ENCODE data around the gene RDH12.
A peak's percentile ranks its signal among the peaks of the same experiment; 100 is the strongest.
"Not testable (repeated sequence)": the region's sequence is repeated elsewhere in the genome, so short reads cannot be mapped to it uniquely, and the experiment has no call there.

RDH12 gene

DNA sequence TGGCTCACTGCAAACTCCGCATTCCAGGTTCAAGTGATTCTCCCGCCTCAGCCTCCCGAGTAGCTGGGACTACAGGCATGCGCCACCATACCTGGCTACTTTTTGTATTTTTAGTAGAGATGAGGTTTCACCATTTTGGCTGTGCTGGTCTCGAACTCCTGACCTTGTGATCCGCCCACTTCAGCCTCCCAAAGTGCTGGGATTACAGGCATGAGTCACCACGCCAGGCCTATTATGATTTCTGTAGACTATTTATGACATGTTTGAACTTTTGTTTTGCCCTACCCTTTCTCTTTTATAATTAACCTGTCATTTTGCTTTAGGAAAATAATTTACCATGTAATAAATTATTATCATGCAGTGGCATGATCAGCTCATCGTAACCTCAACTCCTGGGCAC lies at the start of gene RDH12:
TSS of gene RDH12 (plus strand) at position 395 of the 400 bp plus-strand sequence. CDS start 20,757 bp downstream, outside the sequence.
- DNase-seq: not testable (repeated sequence)

DNA sequence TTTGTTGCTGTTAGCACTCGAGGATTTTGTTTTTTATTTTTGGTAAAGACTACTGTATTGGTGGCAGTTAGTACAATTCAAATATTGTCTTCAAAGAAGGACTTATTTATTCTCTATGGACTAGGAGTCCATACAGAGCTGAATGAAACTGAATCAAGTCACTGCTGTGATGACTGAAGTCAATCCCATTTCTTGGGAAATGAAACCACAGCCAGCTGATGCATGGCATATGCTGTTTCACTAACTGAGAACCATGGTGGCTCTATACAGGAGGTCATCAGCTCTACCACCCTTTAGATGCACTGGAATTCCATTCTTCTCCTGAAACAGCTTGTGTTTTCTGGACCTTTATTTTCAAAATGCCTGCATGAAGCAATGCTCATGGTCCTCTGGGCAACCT lies 49.5 kb upstream of the RDH12 start:
- DNase-seq: no peak

DNA sequence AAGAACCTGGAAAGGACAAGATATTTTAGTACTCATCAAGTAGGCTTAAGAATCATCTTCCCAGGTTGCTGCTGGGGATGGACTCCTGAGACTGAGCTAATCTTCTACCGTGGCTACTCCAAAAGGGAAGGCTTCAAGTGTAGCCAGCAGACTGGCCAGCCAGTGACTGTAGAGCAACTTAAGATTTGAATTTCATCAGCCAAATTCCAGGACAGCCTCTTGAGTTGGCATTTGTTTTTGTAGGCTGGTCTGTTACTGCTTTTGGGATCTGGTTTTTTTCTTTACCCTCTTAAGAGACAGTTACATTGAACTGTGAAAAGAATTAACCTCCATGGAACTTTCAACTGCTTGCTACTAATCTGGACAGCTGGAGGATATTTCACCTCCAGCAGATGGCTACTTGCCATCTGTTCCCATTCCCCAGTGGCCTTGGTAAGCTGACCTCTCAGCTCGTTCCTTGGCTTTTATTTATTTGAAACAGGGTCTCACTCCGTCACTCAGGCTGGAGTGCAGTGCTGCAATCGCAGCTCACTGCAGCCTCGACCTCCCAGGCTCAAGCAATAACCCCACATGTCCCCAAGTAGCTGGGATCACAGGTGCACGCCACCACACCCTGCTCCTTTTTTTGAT lies 47.9 kb upstream of the RDH12 start:
- DNase-seq: peak; percentile 62

DNA sequence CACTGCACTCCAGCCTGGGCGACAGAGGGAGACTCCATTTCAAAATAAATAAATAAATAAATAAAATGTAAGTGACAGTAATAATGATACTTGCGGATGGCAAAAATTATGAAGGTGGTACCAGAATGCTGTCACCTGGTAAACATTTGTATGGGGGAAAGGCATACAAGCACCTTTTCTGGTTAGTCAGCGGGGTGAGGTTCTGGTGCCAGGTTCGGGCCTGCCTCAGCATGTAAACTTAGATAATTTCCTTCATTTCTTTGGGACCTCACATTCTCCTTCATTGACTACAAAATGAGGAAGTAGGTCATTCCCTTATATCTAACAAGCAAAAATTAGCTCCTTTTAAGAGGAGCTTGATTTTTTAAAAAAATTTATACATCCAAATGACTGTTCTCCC lies 38.1 kb upstream of the RDH12 start:
- no peak for DNase-seq

DNA sequence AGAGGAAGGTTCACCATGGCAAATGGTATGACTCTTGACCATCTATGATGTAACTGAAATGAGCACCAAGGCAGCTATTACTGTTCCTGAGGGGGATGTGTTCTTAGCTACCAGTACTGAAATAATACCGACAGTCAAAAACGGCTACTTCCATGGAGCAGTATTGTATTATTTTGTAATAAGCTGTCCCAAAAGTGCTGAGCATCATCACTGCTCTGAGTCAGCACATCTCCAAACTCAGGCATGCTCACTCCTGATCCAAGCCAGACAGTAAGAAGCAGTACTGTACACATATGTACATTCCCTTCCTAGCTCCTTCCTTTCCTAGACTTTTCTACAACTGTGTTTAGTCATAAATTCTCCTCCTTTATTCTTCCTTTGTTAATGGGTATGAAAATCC lies 35.8 kb upstream of the RDH12 start:
- DNase-seq: peak; percentile 63

DNA sequence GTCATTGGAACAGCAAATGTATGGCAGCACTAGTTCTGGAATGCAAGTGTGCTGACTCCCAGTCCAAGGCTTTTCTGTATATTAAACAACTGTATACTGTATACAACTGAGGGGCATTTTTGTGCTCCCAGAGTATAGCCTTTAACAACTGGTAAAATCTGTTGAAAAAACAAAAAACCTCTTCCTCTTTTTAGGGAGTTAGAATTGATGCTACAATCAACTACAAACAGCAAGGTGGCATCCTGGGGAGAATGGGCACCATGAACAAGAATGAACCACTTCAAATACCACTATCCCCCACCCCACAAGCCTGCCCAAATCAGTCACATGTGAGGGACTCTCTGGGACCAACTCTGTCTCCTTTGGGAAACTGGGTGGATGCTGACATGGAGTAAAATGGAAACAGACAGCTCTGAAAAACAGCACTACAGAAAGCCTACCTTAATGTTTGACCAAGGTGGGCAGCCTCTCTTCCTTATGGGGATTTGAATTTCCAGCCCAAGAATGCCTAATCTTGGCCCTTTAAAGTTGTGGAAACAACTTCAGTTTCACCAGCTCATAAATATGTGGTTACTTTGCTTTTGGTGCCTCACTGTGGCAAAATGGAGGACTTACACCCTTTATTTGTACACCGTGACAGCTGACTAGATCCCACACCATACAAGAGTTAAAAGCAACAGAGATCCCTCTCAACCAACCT lies 34.8 kb upstream of the RDH12 start:
- DNase-seq: peak; percentile 66

DNA sequence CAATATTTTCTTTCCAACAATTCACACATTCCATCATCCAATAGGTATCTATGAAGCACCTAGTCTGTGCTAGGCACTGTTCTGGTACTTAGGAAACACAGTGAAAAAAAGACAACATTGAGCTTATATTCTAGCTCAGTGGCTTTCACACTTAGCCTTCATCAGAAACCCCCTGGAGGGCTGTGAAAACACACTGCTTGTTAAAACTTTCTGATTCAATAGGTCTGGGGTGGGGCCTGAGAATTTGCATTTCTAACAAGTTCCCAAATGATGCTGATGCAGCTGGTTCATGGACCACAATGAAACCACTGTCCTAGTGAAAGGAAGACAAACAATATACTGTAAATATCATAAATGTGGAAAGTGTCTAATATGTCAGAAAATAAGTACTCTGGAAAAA lies 33.1 kb upstream of the RDH12 start:
- DNase-seq: no peak

DNA sequence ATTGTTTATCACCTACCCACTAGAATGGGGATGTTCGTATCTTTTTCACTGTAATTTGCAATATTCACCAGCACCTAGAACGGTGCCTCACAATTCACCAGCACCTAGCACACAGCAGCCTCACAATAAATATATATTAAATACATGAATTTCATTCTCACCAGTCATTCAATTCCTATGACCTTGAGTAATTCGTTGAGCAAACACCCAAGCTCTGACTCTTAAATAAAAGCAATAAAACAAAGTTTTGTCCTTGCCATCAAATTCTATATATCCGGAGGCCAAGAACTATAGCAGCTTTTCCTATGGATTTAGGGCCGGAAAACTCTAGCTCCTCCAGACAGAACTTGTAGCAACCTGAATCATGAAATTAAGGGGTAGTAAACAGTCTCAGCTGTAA lies 28.2 kb upstream of the RDH12 start:
- DNase-seq: peak; percentile 18

DNA sequence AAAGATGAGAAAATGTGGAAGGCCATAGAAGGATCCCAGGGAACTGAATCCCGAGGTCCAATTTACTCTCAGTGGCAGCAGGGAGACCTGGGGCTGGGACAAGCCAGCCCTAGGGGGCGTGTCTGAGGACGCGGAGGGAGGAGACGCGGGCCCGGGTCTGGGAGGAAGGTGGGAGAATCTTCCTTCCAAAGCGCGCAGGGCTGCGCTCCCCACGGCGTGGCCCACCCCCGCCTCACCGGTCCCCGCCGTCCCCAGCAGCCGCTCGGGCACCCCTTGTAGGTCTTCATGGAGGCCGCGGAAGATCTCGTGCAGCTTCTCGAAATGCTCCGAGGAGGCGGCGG lies 27.6 kb upstream of the RDH12 start:
- DNase-seq: peak; percentile 56

DNA sequence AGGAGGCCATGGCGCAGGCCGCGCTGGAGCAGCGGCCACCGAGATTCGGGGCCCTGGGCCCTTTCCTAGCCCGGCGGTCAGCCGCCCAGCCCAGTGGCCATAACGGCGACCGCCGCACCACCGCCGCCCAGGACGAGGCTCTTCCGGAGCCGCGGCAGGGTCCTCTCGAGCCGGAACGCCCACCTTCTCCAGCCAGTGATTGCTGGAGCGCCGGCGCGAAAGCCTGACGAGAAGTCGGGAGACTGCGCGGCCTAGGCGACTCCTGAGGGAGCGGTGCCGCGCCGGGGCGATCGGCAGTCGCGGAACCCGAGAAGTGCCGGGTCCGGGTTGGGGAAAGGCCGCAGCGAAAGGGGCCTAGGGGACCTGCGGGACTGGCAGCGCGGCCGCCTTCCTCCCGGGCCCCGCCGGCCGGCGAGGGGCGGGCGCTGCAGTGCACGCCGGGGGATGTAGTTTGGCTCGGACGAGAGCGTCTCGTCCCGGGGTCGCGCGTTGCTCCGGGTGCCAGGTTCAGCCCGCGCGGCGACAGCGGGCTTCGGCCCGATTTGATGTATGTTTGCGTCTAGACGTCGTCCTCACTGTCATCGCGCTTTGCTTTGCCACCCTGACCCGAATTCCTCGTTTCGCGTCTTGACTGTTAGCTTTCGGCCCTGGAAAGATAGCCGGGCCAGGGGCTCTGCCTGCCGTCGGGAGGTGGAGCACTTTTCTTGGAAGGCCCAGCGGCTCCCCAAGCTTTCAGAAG lies 27.0 kb upstream of the RDH12 start, which contains the start of gene VTI1B:
TSS of gene VTI1B (minus strand) at position 153 of the 739 bp plus-strand sequence. CDS start at position 10, 143 bp downstream.
- DNase-seq: peak; percentile 77

DNA sequence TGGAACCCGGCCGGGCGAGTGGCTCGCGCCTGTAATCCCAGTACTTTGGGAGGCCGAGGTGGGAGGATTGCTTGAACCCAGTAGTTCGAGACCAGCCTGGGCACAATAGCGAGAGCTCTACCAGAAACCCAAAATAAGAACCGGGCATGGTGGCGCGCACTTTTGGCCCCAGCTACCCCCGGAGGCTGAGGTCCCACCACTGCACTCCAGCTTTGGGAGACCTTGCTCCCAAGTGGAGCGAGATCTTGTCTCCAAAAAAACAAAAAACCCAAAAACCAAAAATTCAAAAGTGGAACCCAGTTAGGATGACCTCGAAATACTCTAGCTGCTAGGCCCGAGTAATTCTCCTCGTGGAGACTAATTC lies 26.5 kb upstream of the RDH12 start:
- DNase-seq: no peak

DNA sequence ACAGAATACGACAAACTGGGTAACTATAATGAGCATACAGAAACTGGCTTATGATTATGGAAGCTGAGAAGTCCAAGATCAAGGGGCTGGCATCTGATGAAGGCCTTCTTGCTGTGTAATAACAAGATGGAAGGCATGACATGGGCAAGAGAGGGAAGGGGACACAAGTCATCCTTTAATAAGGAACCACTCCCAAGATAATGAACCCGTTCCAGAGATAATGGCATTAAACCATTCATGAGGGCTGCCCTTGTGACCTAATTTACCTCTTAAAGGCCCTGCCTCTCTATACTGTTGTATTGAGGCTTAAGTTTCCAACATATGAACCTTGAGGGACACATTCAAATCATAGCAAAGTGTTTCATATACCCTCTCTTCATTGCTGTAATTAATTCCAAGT lies 22.7 kb upstream of the RDH12 start:
- DNase-seq: no peak

DNA sequence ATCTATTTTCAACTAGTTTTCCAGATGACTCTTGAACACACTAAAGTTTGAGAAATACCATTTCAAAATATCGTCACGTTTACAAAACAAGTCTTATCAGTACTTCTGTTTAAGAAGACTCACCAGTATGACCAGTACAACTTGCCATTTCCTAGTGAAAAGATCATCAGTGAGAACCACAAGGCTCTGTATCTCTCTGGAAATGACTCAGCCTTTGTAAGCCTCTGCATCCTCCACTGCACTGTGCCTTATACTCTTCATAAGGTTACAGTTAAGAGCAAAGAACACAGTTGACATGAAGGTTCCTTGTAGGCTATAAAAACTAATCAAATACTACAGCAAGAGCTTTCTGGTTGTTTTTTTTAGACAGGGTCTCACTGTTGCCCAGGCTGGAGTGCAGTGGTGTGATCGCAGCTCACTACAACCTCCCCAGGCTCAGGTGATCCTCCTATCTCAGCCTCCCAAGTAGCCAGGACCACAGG lies 21.5 kb upstream of the RDH12 start:
- peak; percentile 47 for DNase-seq

DNA sequence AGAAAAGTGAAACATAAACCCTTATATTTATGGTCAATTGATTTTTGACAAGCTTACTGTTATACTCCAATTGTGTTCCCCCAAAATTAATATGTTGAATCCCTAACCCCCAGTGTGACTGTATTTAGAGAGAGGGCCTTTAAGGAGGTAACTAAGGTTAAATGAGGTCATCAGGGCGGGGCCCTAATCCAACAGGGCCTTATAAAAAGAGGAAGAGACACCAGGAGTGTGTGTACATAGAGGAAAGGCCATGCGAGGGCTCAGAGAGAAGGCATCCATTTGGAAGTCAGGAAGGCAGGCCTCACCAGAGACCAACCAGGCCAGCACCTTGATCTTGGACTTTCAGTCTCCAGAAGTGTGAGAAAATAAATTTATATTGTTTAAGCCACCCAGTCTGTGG lies 20.7 kb upstream of the RDH12 start:
- DNase-seq: no peak

DNA sequence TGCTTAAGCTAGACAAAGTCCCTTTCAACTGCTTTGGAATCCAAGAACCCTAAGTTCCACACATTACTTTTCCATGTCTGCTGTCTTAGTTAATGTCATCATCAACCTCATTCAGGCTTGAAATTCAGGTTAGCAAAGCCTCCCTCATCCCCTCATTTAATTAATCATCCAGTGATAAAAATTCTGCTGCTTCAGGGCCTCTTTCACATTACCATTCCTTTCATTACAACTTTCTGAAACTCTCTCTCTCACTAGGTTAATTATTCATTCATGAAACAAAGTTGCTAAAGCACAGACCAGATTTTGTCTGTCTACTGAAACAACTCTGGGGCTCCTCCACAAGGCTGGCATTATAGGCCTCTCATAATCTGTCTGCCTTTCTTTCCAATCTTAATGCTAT lies 17.8 kb upstream of the RDH12 start:
- no peak for DNase-seq

DNA sequence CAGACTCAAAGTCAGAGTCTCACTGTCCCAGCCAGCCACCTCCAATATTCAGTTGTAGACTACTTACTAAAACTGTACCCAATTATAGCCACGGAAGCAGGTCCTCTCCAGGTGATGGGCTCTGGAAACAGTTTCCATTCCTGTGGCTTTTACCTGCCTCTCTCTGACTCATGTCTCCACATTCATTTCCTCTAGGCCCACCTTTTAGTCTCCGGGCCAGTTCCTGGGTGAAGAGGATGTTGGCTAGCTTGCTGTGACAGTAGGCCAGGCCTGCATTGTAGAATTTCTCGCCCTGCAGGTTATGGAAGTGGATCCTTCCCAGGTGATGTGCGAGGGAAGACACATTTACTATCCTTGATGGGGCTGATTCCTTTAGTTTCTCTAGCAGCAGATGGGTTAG lies 11.7 kb upstream of the RDH12 start:
- no peak for DNase-seq

DNA sequence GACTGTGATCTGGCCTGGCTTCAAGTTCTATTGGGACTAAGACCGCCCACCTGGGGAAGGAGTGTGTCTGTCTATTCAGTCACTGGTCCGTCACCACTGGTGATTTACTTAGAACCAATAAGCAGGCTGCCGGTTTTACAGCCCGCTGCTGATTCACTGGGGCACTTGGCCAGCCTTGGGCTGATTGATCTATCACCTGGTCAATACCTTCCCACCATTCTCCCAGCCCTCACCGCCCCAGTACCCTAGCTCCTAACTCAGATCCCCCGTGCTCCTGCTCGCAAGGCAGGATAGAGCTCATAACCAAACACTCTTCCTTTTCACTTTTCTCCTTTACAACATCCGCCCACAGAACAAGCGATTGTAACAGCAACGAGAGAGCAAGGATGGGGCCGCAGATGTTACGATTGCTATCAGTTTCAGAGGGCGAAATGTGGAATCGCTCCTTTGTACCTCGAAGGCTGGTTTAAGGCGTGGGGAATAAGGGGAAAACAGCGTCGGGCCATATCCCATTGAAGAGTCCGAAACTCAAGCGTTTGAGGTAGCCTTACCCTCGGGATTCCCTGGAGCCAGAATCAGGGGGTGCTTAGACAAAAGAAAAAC lies 6.8 kb upstream of the RDH12 start:
- DNase-seq: peak; percentile 86

DNA sequence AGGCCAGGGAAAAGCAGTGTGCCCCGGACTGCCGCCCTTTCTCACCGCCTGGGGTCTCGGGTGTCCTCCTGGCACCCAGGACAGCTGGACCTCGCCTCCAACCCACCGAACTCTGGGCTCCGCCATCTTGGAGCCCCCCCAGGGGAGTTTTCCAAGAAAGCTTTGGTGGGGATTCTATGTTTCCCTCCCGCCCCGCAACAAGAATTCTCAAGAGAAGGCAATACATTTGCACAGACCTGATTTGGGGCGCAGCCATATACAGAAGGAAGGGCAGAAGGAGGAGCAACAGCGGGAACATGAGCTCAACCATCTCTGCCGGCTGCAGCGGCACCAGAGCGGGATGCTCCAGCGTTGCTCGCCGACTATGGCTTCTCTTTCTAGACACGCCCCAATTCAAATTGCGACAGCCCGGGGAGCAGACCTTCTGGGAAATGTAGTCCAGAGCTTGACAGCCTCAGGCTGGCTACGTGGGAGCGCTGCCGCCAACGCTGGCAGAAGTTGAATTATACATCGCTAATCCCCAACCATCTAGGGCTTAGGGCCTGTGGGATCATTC lies 6.2 kb upstream of the RDH12 start, which contains the start of gene RDH11:
TSS of gene RDH11 (minus strand) at position 371 of the 556 bp plus-strand sequence. CDS start at position 310, 61 bp downstream.
- DNase-seq: peak; percentile 91

DNA sequence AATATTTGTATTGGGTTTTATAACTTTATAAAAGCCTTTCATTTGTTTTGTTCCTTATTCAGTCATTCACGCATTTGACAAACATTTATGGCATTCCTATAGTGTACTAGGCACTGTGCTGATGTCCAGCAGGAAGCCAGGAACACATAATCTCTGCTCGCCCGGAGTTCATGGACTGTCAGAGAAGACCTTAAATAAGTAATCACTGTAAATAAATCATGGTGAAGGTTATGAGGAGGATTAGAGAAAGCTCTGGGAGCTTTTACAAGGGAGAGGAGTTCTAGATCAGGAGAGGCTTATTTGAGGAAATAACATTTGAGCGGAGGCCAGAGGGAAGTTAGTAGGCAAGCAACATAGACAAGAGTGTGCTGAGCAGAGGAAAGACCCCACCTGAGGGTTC lies 4.7 kb upstream of the RDH12 start:
- DNase-seq: no peak

DNA sequence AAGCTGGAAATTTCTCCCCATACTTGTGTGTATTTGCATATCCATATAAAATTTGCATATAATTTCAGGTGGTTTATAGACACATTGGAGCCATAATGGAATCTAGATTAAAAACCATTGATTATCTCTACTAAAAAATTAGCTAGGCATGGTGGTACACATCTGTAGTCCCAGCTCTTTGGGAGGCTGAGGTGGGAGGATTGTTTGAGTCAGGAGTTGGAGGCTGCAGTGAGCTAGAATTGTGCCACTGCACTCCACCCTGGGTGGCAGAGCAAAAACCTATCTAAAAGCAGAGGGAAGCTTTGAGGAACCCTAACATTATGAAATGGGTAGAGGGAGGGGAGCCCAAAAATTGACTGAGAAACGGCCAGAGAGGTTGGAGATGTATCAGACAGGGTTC lies 3.5 kb upstream of the RDH12 start:
- no peak for DNase-seq

DNA sequence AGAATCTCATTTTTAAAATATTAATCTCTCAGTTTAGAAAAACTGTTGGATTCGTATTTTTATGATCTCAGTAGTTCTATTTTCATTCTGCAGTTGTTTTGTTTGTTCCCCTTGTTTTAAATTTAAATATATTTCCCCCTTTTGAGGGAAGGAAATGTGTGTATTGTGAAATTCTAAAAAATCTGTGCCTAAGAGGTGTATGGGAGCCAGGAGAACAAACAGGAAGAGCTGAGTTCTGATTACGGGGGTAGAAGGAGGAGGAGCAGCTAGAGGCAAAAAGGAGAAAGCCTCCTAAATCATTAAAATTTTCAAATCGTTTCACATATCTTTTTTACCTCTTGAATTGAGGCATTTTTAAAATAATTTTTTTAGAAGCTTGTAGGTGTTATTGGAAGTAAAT lies 2.3 kb downstream of the RDH12 start:
- DNase-seq: no peak

DNA sequence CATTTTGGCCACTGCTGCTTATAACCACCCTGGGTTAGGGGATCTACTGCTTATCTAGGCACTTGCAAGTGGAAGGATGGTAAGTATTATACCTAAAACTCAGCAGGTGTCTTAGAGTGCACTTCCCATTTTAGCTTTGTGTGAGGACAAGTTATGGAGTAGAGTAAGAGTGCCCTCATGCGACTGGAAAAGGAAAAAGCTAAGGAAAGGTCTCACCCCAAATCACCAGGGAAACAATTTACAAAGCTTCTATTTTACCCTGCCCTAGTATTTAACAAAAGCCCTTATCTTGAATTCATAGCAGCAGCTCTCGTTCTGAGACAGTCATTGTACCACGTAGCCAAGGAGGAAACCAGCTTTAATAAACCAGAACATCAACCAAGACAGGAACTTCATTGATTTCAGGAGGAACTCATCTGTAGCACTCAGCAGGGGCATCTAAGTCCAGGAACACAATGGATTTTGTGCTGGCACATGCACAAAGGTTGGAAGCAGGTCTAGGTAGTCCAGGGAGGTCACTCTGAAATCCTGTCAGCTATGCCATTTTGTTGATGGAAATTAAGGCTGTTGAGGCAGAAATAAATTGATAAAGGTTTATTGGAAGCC lies 2.9 kb downstream of the RDH12 start:
- peak; percentile 36 for DNase-seq

DNA sequence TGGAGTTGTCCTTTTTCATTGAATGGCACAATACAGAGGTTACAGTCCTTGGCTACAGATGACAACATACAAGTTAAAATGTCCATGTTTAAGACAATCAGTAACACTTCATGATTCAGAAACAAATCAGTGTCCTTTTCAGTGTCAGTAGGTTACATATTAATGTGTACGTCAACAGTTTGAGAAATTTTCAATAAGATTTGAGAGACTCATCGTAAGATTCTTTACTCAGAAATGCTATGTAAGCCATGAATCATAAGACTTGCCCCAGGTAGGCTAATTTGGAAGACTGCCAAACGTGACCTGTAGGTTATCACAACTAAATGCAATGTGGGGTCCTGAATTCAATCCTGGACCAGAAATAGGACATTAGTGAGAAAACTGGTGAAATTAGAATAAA lies 3.5 kb downstream of the RDH12 start:
- no peak for DNase-seq

All from fibroblast of skin of right quadriceps (primary cell).